Gastroesophageal sphincter (tissue), 4 donors: ENCODE measurements around the gene ADAMTS14. TPM values are rescaled to one million over a fixed set of nuclear protein-coding genes. Genes with fewer than 3 reads are reported as not detected.

Experiments used
- ATAC-seq: fragments of 150-250 bp; one replicate; pipeline ENCODE4 v1.9.1; 2016; ENCODE audit warnings: mild to moderate bottlenecking, moderate library complexity
- H3K27ac ChIP-seq, 4 donors: fragments of 200-600 bp; sonication (generic) in 3 of 4; 1 replicate in 3 of 4; 2 replicates in 1 of 4; pipeline ENCODE4 v1.5.1; 2016 to 2019
- H3K27me3 ChIP-seq: fragments of 200-600 bp; sonication (generic); one replicate; pipeline ENCODE4 v1.5.1; 2019
- H3K36me3 ChIP-seq, 2 donors: fragments of 200-600 bp; sonication (generic); one replicate each; pipeline ENCODE4 v1.5.1; 2019; ENCODE audit warnings: control low read depth in 1 of 2
- H3K4me1 ChIP-seq, 3 donors: fragments of 200-600 bp; sonication (generic); 1 replicate in 2 of 3; 2 replicates in 1 of 3; pipeline ENCODE4 v1.5.1; 2016 to 2019; ENCODE audit warnings: control low read depth in 2 of 3
- H3K4me3 ChIP-seq, 2 donors: fragments of 200-600 bp; sonication (generic); one replicate each; pipeline ENCODE4 v1.5.1; 2019; ENCODE audit warnings: mild to moderate bottlenecking in 1 of 2, moderate library complexity in 1 of 2
- H3K9me3 ChIP-seq, 3 donors: fragments of 200-600 bp; sonication (generic); one replicate each; pipeline ENCODE4 v1.5.1; 2017 to 2019; ENCODE audit warnings: control low read depth in 2 of 3
- CTCF ChIP-seq, 4 experiments: fragments of 200-600 bp in 2 of 4; fragments of 450-650 bp in 2 of 4; sonication (generic) in 1 of 4; IDR thresholded peaks; one replicate each; pipeline ENCODE4 v1.5.1; 2017 to 2019; ENCODE audit warnings: antibody characterized with exemption in 4 of 4, mild to moderate bottlenecking in 2 of 4, moderate library complexity in 2 of 4
- EP300 ChIP-seq: sonication (generic); formaldehyde crosslinking; IDR thresholded peaks from one replicate; pipeline ENCODE4 v1.6.1; 2017; ENCODE audit warnings: antibody characterized with exemption, mild to moderate bottlenecking
- POLR2A ChIP-seq, 2 donors: fragments of 450-650 bp; IDR thresholded peaks; one replicate each; pipeline ENCODE4 v1.6.1; 2017; ENCODE audit warnings: antibody characterized with exemption in 2 of 2, mild to moderate bottlenecking in 2 of 2, moderate library complexity in 1 of 2
- POLR2AphosphoS5 ChIP-seq: sonication (generic); formaldehyde crosslinking; IDR thresholded peaks from one replicate; pipeline ENCODE4 v1.6.1; 2017; ENCODE audit warnings: antibody characterized with exemption
- WGBS, 2 donors: methylation state at CpG; one replicate each; pipeline ENCODE4 v1.1.5; 2018; ENCODE audit warnings: low coverage in 1 of 2; 5-methylcytosine and 5-hydroxymethylcytosine counted together
- total RNA-seq, 4 donors: library from RNA; depleted of rRNA; stranded (reverse); fragments of >200 nt; gene quantifications; one replicate each; pipeline ENCODE4 v1.1.0, GENCODE V29; 2016

Gene ADAMTS14
- total RNA-seq, 4 donors from 2014 or later = 0.04 to 0.27 TPM; not detected in 2

GRCh38 chr10:70751991-70752390 is 79.7 kb downstream of the ADAMTS14 start:
- ATAC-seq = no peak
- no peak overlapping the region for H3K4me3 ChIP-seq
- no peaks in the 10 kb centered on the region for H3K27me3 ChIP-seq
- no peaks in the 10 kb centered on the region for H3K4me1 ChIP-seq
- H3K9me3 ChIP-seq = no peaks in the 10 kb centered on the region
- TF ChIP-seq CTCF (IDR thresholded peaks at IDR 0.05) (no peak), POLR2AphosphoS5 (no peak), EP300 (no peak), POLR2A (IDR thresholded peaks at IDR 0.05) (no peak)
- H3K36me3 ChIP-seq = no peaks in the 10 kb centered on the region
- 100% methylated on average over 5 of the region's 14 CpGs; no CpG with 5 or more reads in 1 of the 2 donors for WGBS, 2 donors
- H3K27ac ChIP-seq = no peak overlapping the region

GRCh38 chr10:70752571-70752970 is 80.3 kb downstream of the ADAMTS14 start:
- ATAC-seq = no peak
- TF ChIP-seq POLR2A (IDR thresholded peaks at IDR 0.05) (no peak), CTCF (IDR thresholded peaks at IDR 0.05) (no peak), EP300 (no peak), POLR2AphosphoS5 (no peak)
- no peak overlapping the region for H3K27ac ChIP-seq

GRCh38 chr10:70753026-70753663 is 80.8 kb downstream of the ADAMTS14 start:
- no peaks in the 10 kb centered on the region for H3K36me3 ChIP-seq
- H3K9me3 ChIP-seq = no peaks in the 10 kb centered on the region
- TF ChIP-seq CTCF (IDR thresholded peaks at IDR 0.05) = no peak
- TF ChIP-seq EP300 = no peak
- TF ChIP-seq POLR2A (IDR thresholded peaks at IDR 0.05) = no peak
- no peak for TF ChIP-seq POLR2AphosphoS5
- 90 to 98% methylated on average over 6 of the region's 10 CpGs for WGBS, 2 donors
- no peaks in the 10 kb centered on the region for H3K4me1 ChIP-seq
- H3K27ac ChIP-seq = no peak overlapping the region
- H3K4me3 ChIP-seq = no peak overlapping the region
- ATAC-seq = no peak
- H3K27me3 ChIP-seq = no peaks in the 10 kb centered on the region

More at GRCh38 chr10:70752571-70752970, 80.3 kb downstream of the ADAMTS14 start:
- Histone ChIP-seq H3K4me3 (no peak overlapping the region), H3K27me3 (no peaks in the 10 kb centered on the region), H3K9me3 (no peaks in the 10 kb centered on the region), H3K4me1 (no peaks in the 10 kb centered on the region), H3K36me3 (no peaks in the 10 kb centered on the region)
- 90 to 100% methylated on average over 1 to 2 of the region's 7 CpGs for WGBS, 2 donors

- Histone ChIP-seq H3K36me3 (no peaks in the 10 kb centered on the region), H3K9me3 (no peaks in the 10 kb centered on the region), H3K27me3 (no peaks in the 10 kb centered on the region), H3K27ac (no peak overlapping the region), H3K4me3 (no peak overlapping the region), H3K4me1 (peaks cover 0 to 5% (median 0%) of the 10 kb centered on the region in 3 donors)
- WGBS, 2 donors = 63 to 67% methylated on average over 3 to 10 of the region's 15 CpGs
- TF ChIP-seq CTCF (IDR thresholded peaks at IDR 0.05) (no peak), POLR2A (IDR thresholded peaks at IDR 0.05) (no peak), EP300 (no peak), POLR2AphosphoS5 (no peak)
- ATAC-seq = peak; percentile 17
These were observed 81.7 kb downstream of the ADAMTS14 start for GRCh38 chr10:70753841-70754621.
